K562 (cell line): Measurements from ENCODE around the gene SLC17A9. TPM values are rescaled to one million over a fixed set of nuclear protein-coding genes. Genes with fewer than 3 reads are reported as not detected.

Experiments used
- E2F8 ChIP-seq: fragments of 450-650 bp; IDR thresholded peaks from 2 replicates; pipeline ENCODE4 v1.7.1; 2018; ENCODE audit warnings: mild to moderate bottlenecking, low read depth; ENCODE audit not compliant: partially characterized antibody
- HIVEP1 ChIP-seq: fragments of 250-450 bp; sonication (Bioruptor Pico); IDR thresholded peaks from 2 replicates; pipeline ENCODE4 v1.4.0; 2020; ENCODE audit warnings: mild to moderate bottlenecking
- NR2C1 ChIP-seq, 2 experiments: fragments of 450-650 bp; IDR thresholded peaks; 2 replicates each; pipeline ENCODE4 v1.6.1; 2017; ENCODE audit warnings: mild to moderate bottlenecking in 2 of 2, antibody characterized with exemption in 1 of 2, inconsistent platforms in 1 of 2, missing compliant biosample characterization in 1 of 2, missing genetic modification characterization in 1 of 2
- TBP ChIP-seq: optimal IDR thresholded peaks from 2 replicates; pipeline ENCODE3; 2011; ENCODE audit warnings: low read depth, low read length, improper control_type of control experiment
- TCFL5 ChIP-seq: fragments of 250-450 bp; sonication (Bioruptor Pico); conservative IDR thresholded peaks from 2 replicates; pipeline ENCODE4 v1.6.1; 2021; ENCODE audit warnings: mild to moderate bottlenecking, moderate library complexity, matching md5 sums
- ZC3H8 ChIP-seq: fragments of 450-650 bp; IDR thresholded peaks from 2 replicates; pipeline ENCODE4 v1.6.1; 2017
- ZNF436 ChIP-seq: fragments of 250-450, 450-650 bp; sonication (Bioruptor Pico); formaldehyde crosslinking; IDR thresholded peaks from 2 replicates; pipeline ENCODE4 v1.7.0; 2020; ENCODE audit warnings: mild to moderate bottlenecking
- polyA plus RNA-seq, 8 experiments: library from polyadenylated mRNA; depleted of rRNA in 4 of 8; stranded (reverse) in 5 of 8; unstranded in 3 of 8; fragments of >200 nt; fragmentation: Nextera tagmentation in 2 of 8; fragmentation: Illumina TruSeq in 1 of 8; extraction: Ambion mirVana in 2 of 8; extraction: Trizol in 1 of 8; gene quantifications; 2 replicates each; pipeline versions ENCODE4 v1.2.1 to v1.2.3, GENCODE V29; 2011 to 2014; ENCODE audit warnings: inconsistent platforms in 1 of 8, missing spikeins in 1 of 8
- total RNA-seq, 7 experiments: library from RNA; depleted of rRNA in 6 of 7; stranded (reverse); fragments of >200 nt in 6 of 7; fragmentation: Illumina TruSeq in 2 of 7; extraction: Trizol in 2 of 7; gene quantifications; 2 replicates each; pipeline versions ENCODE4 v1.2.1 to v1.2.3, GENCODE V29; 2011 to 2021; ENCODE audit warnings: low replicate concordance in 1 of 7
- TF ChIP-seq, protein P1 (sequence below): fragments of 250-450 bp; sonication (Bioruptor Pico); IDR thresholded peaks from 2 replicates; pipeline ENCODE4 v1.5.1; 2021; ENCODE audit warnings: mild to moderate bottlenecking
- TF ChIP-seq, protein P2 (sequence below): fragments of 450-650 bp; IDR thresholded peaks from 2 replicates; pipeline ENCODE4 v1.6.1; 2017; ENCODE audit warnings: mild to moderate bottlenecking, moderate library complexity

Gene SLC17A9
- total and polyA plus RNA-seq, 9 of the 15 experiments (the other 6 are each of a cell fraction or from before 2014, with no cell fraction given) = 0.04 to 0.31 TPM; not detected in 7

GRCh38 chr20:63014287-63014686 is 61.8 kb downstream of the SLC17A9 start (continued):
- no peak for TF ChIP-seq E2F8
- no peak for TF ChIP-seq TCFL5 (CRISPR knock-in tag)
- TF ChIP-seq, protein P1, sequence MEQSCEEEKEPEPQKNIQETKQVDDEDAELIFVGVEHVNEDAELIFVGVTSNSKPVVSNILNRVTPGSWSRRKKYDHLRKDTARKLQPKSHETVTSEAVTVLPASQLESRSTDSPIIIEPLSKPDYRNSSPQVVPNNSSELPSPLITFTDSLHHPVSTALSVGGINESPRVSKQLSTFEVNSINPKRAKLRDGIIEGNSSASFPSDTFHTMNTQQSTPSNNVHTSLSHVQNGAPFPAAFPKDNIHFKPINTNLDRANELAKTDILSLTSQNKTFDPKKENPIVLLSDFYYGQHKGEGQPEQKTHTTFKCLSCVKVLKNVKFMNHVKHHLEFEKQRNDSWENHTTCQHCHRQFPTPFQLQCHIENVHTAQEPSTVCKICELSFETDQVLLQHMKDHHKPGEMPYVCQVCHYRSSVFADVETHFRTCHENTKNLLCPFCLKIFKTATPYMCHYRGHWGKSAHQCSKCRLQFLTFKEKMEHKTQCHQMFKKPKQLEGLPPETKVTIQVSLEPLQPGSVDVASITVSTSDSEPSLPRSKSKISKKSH = no peak
- TF ChIP-seq TBP = no peak
- no peak for TF ChIP-seq NR2C1 (IDR thresholded peaks at IDR 0.05)
- TF ChIP-seq NR2C1 (tag; IDR thresholded peaks at IDR 0.05) = no peak
- no peak for TF ChIP-seq ZNF436 (CRISPR knock-in tag)
- TF ChIP-seq ZC3H8 = no peak
- TF ChIP-seq, protein P2, sequence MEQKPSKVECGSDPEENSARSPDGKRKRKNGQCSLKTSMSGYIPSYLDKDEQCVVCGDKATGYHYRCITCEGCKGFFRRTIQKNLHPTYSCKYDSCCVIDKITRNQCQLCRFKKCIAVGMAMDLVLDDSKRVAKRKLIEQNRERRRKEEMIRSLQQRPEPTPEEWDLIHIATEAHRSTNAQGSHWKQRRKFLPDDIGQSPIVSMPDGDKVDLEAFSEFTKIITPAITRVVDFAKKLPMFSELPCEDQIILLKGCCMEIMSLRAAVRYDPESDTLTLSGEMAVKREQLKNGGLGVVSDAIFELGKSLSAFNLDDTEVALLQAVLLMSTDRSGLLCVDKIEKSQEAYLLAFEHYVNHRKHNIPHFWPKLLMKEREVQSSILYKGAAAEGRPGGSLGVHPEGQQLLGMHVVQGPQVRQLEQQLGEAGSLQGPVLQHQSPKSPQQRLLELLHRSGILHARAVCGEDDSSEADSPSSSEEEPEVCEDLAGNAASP = no peak
- TF ChIP-seq HIVEP1 (CRISPR knock-in tag) = no peak
